ENCODE results near the gene RTN4.
A peak's percentile ranks its signal among the peaks of the same experiment; 100 is the strongest.
"Not testable (repeated sequence)": the region's sequence is repeated elsewhere in the genome, so short reads cannot be mapped to it uniquely, and the experiment has no call there.

The RTN4 gene

GRCh38 chr2:55063713-55064323 is 13.6 kb upstream of the RTN4 start:
- DNase-seq (ENCODE audit: low spot score) = no peak

- DNase-seq (ENCODE audit: low spot score) = no peak
Observed at GRCh38 chr2:55063226-55063625, 13.0 kb upstream of the RTN4 start.

DNA sequence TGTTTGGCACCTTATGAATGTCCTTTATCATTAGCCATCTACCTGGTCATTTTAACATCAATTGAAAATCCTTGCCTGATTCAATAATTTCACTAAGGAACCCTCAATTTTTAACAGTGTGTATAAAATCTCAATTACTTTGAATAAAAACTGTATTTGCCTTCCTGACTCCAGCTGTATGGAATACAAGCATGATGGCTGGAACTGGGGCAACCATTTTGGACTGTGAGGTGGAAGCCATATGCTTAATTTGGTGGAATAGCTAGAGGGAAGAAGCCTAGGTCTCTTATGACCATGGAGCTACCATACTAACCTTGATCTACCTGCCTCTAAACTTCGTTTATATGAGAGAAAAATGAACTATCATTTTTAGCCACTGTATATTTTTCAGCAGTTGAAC is 12.5 kb upstream of the RTN4 start:
- no peak for DNase-seq (ENCODE audit: low spot score)

- no peak for DNase-seq (ENCODE audit: low spot score)
Observed at GRCh38 chr2:55061523-55062344, 11.5 kb upstream of the RTN4 start.

DNA sequence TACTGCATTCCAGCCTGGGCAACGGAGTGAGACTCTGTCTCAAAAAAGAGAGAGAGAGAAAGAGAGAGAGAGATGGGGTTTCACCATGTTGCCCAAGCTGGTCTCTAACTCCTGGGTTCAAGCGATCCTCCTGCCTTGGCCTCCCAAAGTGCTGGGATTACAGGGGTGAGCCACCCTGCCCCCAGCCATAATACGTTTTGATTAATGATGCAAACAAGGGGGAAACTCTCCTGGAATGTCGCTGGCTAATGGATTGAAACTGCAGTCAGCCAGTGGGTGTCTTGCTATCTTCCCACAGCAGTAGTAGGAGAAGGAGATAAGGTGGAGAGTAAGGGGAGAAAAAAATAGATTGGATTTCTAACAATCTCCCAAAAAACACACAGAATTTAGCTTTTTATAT is 9.5 kb upstream of the RTN4 start:
- no peak for DNase-seq (ENCODE audit: low spot score)

- no peak for DNase-seq (ENCODE audit: low spot score)
Observed at GRCh38 chr2:55057474-55057873, 7.2 kb upstream of the RTN4 start.

DNA sequence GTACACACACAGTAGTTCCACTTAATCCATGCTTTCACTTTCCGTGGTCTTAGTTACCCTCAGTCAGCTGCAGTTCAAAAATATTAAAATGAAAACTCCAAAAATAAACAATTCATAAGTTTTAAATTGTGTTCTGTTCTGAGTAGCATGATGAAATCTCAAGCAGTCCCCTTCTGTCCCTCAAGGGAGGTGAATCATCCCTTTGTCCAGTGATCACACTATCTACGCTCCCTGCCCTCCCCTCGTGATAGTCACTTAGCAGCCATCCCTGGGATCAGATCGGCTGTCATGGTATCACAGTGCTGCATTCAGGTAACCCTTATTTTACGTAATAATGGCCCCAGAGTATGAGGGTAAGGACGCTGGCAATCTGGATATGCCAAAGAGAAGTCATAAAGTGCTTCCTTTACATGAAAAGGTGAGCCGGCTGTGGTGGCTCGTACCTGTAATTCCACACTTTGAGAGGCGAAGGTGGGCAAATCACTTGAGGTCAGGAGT is 5.8 kb upstream of the RTN4 start:
- no peak for DNase-seq (ENCODE audit: low spot score)

DNA sequence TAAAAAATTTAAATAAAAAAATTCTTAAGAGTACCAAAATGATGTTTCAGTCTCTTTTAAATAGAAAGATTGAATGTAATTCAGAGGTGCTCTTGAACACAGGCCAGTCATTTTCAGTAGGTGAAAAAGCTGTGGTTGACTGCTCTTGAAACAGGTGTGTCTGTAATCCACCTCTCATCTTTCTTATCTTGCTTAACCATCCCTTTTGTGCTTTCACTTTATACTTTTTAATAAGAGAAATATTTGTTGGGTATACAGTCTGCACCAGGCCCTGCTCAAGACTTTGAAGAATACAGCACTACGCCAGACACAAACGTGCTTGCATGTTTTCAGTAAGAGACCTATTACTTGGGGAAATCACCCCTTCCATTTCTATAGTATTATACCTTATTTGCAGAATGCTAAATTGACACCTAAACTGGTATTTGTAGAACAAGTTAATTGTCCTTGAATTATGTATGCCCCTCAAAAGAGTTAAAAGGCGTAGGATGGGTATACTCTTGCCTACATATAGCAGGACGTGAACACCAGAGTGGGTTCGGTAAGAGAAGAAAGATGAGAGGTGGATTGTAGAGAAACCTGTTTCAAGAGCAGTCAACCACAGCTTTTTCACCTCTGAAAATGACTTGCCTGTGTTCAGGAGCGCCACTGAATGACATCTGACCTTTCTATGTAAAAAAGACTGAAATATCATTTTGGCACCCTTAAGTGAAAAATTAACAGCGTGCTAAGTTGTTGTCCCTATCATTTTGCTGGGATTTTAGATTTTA is 4.0 kb upstream of the RTN4 start:
- no peak for DNase-seq (ENCODE audit: low spot score)

GRCh38 chr2:55053225-55053624 is 3.0 kb upstream of the RTN4 start:
- DNase-seq (ENCODE audit: low spot score) = not testable (repeated sequence)

GRCh38 chr2:55052129-55053061 is 2.1 kb upstream of the RTN4 start:
- DNase-seq (ENCODE audit: low spot score) = no peak

GRCh38 chr2:55051026-55051866 is 995 bp upstream of the RTN4 start:
- DNase-seq (ENCODE audit: low spot score) = peak; percentile 58

DNA sequence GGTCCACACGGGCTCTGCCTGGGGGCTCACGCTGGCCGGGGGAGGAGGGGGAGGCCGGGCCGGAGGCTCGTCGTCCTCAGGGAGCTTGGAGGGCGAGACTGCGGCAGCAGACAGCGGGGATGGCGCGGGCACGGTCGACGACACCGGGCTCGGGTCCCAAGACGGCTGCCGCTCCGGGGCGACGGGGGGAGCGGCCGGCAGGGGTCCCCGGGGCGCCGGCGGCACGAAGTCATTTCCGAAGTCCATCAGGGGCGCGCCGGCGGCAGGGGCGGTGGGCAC is 491 bp downstream of the RTN4 start:
- no peak for DNase-seq (ENCODE audit: low spot score)

DNA sequence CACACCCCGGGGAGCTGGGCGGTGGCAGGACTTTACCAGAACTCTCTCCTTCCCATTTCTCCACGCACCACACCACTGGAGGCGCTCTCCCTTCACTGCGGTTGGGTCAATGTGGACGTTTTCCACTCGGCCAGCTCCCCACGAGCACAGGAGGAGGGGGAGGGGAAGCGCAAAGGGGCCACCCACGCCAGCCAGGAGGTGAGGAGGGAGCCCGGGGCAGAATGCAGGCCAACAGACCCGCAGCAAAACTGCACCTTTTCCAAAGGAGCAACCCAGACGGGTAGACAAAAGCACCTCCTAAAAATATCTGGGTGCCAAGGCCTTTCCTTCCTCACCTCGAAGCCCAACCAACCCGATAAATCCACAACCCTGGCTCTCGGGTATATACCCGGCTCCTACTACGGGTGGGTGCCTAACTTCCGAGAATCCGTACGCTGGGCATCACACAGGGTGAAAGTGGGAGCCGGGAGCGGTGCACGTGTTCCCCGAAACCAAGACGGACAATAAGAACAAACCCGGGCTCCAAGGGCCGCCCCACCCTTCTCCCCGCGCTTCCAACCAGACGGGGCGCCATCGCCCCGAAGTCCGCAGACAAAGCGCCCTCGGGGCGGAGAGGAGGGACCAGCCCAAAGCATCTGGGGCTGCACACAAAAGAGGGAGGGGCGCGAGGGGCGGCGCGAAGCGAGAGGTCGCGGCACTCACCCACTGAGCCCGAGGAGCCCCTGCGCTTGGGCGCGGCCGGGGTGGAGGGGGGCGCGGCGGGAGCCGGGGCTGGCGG is 1.0 kb downstream of the RTN4 start:
- DNase-seq (ENCODE audit: low spot score) = peak; percentile 88

DNA sequence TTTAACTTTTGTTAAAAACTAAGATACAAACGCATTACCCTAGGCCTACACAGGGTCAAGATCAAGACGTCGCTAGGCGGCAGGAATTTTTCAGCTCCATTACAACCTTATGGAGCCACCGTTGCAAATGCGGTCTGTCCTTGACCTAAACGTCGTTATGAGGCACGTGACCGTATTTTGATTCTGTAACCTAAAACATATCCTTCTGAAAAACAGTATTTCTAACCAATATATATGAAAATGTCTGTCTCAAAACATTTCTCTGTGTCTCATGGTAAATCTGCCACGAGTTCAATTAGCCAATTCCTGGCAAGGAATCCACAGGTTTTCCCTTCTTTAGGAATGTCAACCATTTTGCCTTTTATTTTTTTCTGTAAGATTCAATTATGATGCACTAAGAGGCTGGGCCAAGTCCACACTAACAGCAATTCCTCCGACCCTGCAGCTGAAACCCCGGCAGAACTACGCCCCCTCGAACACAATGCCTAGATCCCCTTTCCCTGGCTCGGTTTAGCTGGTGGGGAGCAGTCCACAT is 1.7 kb downstream of the RTN4 start:
- DNase-seq (ENCODE audit: low spot score) = no peak

DNA sequence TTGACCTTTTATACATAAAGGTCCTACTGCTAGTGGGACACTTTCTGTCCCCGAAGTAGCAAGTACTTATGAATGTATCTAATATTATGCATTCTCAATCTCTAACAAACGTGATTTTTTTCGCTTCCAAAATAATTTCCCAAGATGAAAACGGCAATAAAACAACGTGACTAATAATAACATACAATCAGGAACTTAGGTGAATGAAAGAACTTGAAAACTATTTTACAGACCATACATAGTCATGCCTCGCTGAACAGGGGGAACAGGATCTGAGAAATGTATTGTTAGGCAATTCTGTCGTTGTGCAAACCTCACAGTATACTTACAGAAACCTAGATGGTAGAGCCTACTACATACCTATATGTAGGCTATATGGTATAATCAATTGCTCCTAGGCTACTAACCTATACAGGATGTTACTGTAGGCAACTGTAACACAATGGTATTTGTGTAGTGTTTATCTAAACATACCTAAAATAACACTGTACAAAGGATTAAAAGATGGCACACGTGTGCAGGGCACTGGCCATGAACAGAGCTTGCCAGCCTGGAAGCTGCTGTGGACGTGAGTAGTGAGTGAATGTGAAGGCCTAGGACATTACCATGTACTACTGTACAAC is 2.5 kb downstream of the RTN4 start:
- no peak for DNase-seq (ENCODE audit: low spot score)

DNA sequence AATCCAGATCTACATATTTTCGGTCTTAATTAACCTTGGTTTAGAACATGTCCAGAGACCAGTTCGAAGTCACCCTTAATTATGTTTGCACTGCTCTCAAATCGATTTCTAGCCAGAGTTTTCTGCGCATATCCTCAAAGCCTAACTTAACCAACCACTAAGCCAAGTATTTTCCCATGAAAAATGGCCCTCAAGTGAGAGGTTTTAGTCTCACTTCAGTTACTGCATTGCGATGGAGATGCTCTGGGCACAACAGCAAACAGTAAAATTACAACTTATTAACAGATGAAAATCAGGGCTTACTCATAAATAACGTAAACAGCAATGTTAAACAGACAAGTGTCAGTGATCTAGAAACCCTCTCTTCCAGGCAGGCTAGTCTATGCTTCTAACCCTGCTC is 4.5 kb downstream of the RTN4 start:
- DNase-seq (ENCODE audit: low spot score) = no peak

GRCh38 chr2:55043841-55044240 is 6.4 kb downstream of the RTN4 start:
- DNase-seq (ENCODE audit: low spot score) = no peak

GRCh38 chr2:55038428-55038827 is 11.8 kb downstream of the RTN4 start:
- DNase-seq (ENCODE audit: low spot score) = no peak

- DNase-seq (ENCODE audit: low spot score) = no peak
Observed at GRCh38 chr2:55035716-55036115, 14.5 kb downstream of the RTN4 start.

GRCh38 chr2:55033921-55034320 is 16.3 kb downstream of the RTN4 start:
- DNase-seq (ENCODE audit: low spot score) = no peak
